Left ventricle myocardium superior (tissue), 1 donor: ENCODE results near the gene COL8A2. TPM values are rescaled to one million over a fixed set of nuclear protein-coding genes. Genes with fewer than 3 reads are reported as not detected.

ENCODE experiments used
- total RNA-seq: library from RNA; stranded (reverse); fragmentation: NEBNext Ultra II Directional; extraction: Animal tissue kit (Norgen Biotek cat#: 25700); gene quantifications from one replicate; pipeline ENCODE4 v1.2.1, GENCODE V29; 2021
- donor health status: DM: no; HTN: yes; CAD: no; lungs with severe emphysema.

Gene COL8A2
- total RNA-seq, 1 donor from 2014 or later, result 0.67 TPM

Other genes starting within 250 kb of the COL8A2 start
- gene AGO1, start 242.0 kb downstream of the COL8A2 start, total RNA-seq, result 20.3 TPM
- gene AGO3, start 194.1 kb downstream of the COL8A2 start, total RNA-seq, result 14.2 TPM
- not detected for gene TEKT2, start 41.1 kb downstream of the COL8A2 start, total RNA-seq
- gene ADPRS, start 36.3 kb downstream of the COL8A2 start, total RNA-seq, result 16.9 TPM
- gene TRAPPC3, start 24.3 kb upstream of the COL8A2 start, total RNA-seq, result 57.8 TPM
- gene MAP7D1, start 30.9 kb upstream of the COL8A2 start, total RNA-seq, result 385 TPM
- gene THRAP3, start 99.2 kb upstream of the COL8A2 start, total RNA-seq, result 67.9 TPM
- 1.1 TPM for gene SH3D21, start 181.1 kb upstream of the COL8A2 start, total RNA-seq
- gene EVA1B, start 198.4 kb upstream of the COL8A2 start, total RNA-seq, result 10.8 TPM